Epithelial cell of proximal tubule (primary cell): Measurements from ENCODE around the gene PRKACA. TPM values are rescaled to one million over a fixed set of nuclear protein-coding genes. Genes with fewer than 3 reads are reported as not detected.
A peak's percentile ranks its signal among the peaks of the same experiment; 100 is the strongest.
"Not testable (repeated sequence)": the region's sequence is repeated elsewhere in the genome, so short reads cannot be mapped to it uniquely, and the experiment has no call there.

Experiments used
- DNase-seq: peaks from one replicate; pipeline ENCODE4 v3.0.0-alpha.2; 2011; ENCODE audit warnings: low read depth
- H3K4me3 ChIP-seq: 2 replicates; pipeline ENCODE4 v1.5.1; 2011; ENCODE audit warnings: low read depth, mild to moderate bottlenecking, low read length
- total RNA-seq: library from RNA; depleted of rRNA; stranded (reverse); fragments of >200 nt; gene quantifications from 2 replicates; pipeline ENCODE4 v1.2.3, GENCODE V29; 2015
- TF ChIP-seq, protein P1 (sequence below): conservative IDR thresholded peaks from 2 replicates; pipeline ENCODE4 v1.5.1; 2012; ENCODE audit warnings: low read depth, mild to moderate bottlenecking, low read length

The PRKACA gene
- total RNA-seq, 1 donor from 2014 or later = 40.8 TPM

DNA sequence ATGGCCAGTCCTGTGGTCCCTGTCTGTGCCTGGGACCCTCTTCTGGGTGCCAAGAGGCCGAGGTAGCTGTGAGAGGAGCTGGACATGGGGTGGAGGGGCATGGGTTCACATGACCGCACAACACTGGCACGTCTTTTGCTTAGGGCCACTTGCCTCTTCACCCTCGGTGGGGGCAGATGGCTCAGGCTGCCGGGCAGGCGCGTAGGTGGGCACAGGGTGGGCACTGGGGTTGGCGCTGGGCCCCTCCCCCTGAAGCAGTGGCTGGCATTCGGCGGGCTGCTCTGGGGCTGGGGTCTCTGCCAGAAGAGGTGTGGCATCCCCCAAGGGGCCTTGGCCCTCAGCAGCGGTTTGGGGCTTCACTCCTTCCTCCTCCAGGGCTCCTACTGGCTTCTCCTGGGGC, 64.1 kb downstream of the PRKACA start:
- TF ChIP-seq, protein P1, sequence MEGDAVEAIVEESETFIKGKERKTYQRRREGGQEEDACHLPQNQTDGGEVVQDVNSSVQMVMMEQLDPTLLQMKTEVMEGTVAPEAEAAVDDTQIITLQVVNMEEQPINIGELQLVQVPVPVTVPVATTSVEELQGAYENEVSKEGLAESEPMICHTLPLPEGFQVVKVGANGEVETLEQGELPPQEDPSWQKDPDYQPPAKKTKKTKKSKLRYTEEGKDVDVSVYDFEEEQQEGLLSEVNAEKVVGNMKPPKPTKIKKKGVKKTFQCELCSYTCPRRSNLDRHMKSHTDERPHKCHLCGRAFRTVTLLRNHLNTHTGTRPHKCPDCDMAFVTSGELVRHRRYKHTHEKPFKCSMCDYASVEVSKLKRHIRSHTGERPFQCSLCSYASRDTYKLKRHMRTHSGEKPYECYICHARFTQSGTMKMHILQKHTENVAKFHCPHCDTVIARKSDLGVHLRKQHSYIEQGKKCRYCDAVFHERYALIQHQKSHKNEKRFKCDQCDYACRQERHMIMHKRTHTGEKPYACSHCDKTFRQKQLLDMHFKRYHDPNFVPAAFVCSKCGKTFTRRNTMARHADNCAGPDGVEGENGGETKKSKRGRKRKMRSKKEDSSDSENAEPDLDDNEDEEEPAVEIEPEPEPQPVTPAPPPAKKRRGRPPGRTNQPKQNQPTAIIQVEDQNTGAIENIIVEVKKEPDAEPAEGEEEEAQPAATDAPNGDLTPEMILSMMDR = no peak

DNA sequence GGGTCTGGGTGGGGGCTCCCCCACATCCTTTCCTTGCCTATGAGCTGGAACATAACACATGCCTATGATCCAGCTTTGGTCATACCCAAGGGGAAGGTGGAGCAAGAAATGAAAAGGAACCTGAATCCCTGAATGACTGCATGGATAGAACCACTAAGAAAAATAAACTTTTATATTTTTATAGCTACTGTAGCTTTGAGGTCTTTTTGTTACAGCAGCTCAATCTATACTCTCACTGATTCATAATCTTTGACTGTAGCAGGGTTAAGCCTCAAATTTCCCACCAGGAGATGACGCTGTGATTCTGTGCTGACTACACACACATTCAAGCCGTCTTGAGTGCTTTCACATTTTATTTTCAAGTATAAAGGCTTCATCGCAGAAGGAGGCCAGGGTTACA, 64.5 kb downstream of the PRKACA start:
- TF ChIP-seq, protein P1 = no peak
- no peak overlapping the region for H3K4me3 ChIP-seq
- no peak for DNase-seq

More for the DNA sequence above, 64.1 kb downstream of the PRKACA start:
- no peak for DNase-seq
- H3K4me3 ChIP-seq = no peak overlapping the region

DNA sequence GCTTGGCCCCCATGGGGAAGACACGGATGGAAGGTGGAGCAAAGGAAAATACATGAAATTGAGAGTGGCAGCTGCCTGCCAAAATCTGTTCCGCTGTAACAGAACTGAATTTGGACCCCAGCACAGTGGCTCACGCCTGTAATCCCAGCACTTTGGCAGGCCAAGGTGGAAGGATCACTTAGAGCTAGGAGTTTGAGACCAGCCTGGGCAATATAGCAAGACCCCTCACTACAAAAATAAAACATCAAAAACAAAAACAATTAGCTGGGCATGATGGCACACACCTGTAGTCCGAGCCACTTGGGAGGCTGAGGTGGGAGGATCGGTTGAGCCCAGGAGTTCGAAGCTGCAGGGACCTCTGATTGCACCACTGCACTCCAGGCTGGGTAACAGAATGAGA, 65.1 kb downstream of the PRKACA start:
- DNase-seq = no peak
- no peak overlapping the region for H3K4me3 ChIP-seq
- TF ChIP-seq, protein P1 = no peak

DNA sequence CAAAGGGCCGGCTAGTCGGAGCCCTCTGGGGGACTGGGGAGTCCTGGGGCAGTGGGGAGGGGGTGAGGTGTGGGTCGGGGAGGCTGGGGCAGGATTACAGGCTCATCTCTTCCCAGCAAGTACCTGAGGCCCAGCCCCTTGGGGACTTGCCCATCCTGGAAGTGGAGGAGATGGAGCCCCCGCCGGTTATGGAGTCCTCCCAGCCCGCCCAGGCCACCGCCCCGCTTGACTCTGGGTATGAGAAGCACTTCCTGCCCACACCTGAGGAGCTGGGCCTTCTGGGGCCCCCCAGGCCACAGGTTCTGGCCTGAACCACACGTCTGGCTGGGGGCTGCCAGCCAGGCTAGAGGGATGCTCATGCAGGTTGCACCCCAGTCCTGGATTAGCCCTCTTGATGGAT, 65.6 kb downstream of the PRKACA start:
- no peak overlapping the region for H3K4me3 ChIP-seq
- TF ChIP-seq, protein P1 = no peak
- no peak for DNase-seq

DNA sequence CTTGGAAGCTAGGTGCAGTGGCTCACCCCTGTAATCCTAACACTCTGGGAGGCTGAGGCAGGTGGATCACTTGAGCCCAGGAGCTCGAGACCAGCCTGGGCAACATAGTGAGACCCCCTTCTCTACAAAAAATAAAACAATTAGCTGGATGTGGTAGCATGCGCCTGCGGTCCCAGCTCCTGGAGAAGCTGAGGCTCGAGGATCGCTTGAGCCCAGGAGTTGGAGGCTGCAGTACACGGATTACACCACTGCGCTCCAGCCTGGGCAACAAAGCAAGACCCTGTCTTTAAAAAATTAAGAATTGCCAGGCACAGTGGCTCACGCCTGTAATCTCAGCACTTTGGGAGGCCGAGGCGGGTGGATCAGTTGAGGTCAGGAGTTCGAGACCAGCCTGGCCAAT, 66.6 kb downstream of the PRKACA start:
- not testable (repeated sequence) for H3K4me3 ChIP-seq, DNase-seq

DNA sequence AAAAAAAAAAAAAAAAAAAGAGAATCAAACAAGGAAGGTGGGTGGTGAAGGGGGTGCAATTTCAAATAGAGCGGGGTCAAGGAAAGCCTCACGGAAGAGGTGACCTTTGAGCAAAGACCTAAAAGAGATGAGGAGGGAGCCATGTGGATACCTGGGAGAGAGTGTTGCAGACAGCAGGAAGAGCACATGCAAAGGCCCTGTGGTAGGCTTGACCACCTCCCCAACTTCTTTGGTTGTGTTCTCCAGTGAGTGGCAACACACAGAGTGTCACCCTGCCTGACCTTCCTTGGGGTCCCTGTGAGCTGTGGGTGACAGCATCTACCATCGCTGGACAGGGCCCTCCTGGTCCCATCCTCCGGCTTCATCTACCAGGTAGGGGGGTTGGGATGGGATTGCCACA, 67.0 kb downstream of the PRKACA start:
- TF ChIP-seq, protein P1 = no peak
- no peak overlapping the region for H3K4me3 ChIP-seq
- no peak for DNase-seq

DNA sequence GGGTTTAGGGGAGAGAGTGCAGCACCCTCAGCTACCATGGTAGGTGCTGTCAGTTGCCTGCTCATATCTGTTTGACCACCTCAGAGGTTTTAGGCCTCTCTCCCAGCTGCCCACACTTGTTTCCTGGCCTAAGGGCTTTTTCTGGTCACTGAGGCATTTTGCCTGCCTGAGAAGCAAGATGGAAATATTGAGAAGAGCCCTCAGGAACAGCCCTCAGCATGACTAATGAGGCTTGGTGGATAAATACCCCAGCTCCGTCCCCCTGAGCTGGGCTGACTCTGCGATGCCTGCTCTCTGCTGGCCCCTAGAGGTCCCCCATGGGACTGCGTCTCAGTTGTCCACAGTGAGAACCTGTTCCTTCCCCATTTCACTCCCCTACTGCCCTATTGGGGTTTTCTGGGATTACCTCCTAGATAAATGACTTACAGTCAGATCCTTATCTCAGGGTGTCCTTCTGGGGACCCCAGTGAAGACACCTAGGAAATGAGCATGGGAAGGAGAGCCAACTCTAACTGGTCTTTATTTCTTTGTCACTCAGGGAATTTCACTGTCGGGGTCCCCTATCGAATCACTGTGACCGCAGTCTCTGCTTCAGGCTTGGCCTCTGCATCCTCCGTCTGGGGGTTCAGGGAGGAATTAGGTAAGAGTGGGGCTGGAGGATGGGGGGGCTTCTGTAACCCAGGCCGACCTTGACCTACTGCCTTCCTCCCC, 69.0 kb downstream of the PRKACA start:
- DNase-seq = no peak
- TF ChIP-seq, protein P1 = peak; percentile 93
- no peak overlapping the region for H3K4me3 ChIP-seq

DNA sequence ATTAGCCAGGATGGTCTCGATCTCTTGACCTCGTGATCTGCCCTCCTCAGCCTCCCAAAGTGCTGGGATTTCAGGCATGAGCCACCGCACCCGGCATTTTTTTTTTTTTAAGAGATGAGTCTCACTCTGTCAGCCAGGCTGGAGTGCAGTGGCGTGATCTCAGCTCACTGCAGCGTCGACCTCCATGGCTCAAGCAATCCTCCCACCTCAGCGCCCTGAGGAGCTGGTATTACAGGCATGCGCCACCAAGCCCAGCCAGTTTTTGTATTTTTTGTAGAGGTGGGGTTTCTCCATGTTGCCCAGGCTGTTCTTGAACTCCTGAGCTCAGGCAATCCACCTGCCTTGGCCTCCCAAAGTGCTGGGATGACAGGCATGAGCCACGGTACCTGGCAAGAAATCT, 69.7 kb downstream of the PRKACA start:
- DNase-seq, H3K4me3 ChIP-seq: not testable (repeated sequence)
